Medulla oblongata (tissue), 1 donor: ENCODE measurements around the gene MCUR1.
A peak's percentile ranks its signal among the peaks of the same experiment; 100 is the strongest.
"Not testable (repeated sequence)": the region's sequence is repeated elsewhere in the genome, so short reads cannot be mapped to it uniquely, and the experiment has no call there.

Source experiments
- DNase-seq: peaks from one replicate; pipeline ENCODE4 v3.0.0-alpha.2; 2015; ENCODE audit errors: extremely low spot score

MCUR1 gene

GRCh38 chr6:13814176-13814937, at the start of gene MCUR1:
Gene MCUR1, minus strand, starts transcription at chr6:13814557. Its CDS starts 128 bp downstream, at chr6:13814429.
- DNase-seq: peak; percentile 89

- DNase-seq: no peak
Measured at GRCh38 chr6:13863699-13864155, 49.4 kb upstream of the MCUR1 start.

GRCh38 chr6:13860556-13861185, 46.3 kb upstream of the MCUR1 start:
- DNase-seq: not testable (repeated sequence)

- DNase-seq: no peak
Measured at GRCh38 chr6:13859871-13860555, 45.7 kb upstream of the MCUR1 start.

GRCh38 chr6:13854716-13855250, 40.4 kb upstream of the MCUR1 start:
- no peak for DNase-seq

- no peak for DNase-seq
Measured at GRCh38 chr6:13853871-13854270, 39.5 kb upstream of the MCUR1 start.

GRCh38 chr6:13851803-13852202, 37.4 kb upstream of the MCUR1 start:
- no peak for DNase-seq

GRCh38 chr6:13851330-13851729, 37.0 kb upstream of the MCUR1 start:
- no peak for DNase-seq

- not testable (repeated sequence) for DNase-seq
Measured at GRCh38 chr6:13850690-13851089, 36.3 kb upstream of the MCUR1 start.

- DNase-seq: no peak
Measured at GRCh38 chr6:13848522-13849150, 34.3 kb upstream of the MCUR1 start.

GRCh38 chr6:13847326-13848050, 33.1 kb upstream of the MCUR1 start:
- DNase-seq: no peak

- no peak for DNase-seq
Measured at GRCh38 chr6:13846841-13847240, 32.5 kb upstream of the MCUR1 start.

- no peak for DNase-seq
Measured at GRCh38 chr6:13841936-13842335, 27.6 kb upstream of the MCUR1 start.

- DNase-seq: no peak
Measured at GRCh38 chr6:13838616-13839015, 24.3 kb upstream of the MCUR1 start.

GRCh38 chr6:13836170-13836569, 21.8 kb upstream of the MCUR1 start:
- DNase-seq: no peak

GRCh38 chr6:13834790-13835189, 20.4 kb upstream of the MCUR1 start:
- DNase-seq: no peak

- not testable (repeated sequence) for DNase-seq
Measured at GRCh38 chr6:13834018-13834417, 19.7 kb upstream of the MCUR1 start.

- DNase-seq: no peak
Measured at GRCh38 chr6:13832778-13833177, 18.4 kb upstream of the MCUR1 start.

GRCh38 chr6:13831615-13832014, 17.3 kb upstream of the MCUR1 start:
- DNase-seq: no peak

GRCh38 chr6:13830803-13831202, 16.4 kb upstream of the MCUR1 start:
- DNase-seq: no peak

GRCh38 chr6:13829419-13829818, 15.1 kb upstream of the MCUR1 start:
- not testable (repeated sequence) for DNase-seq
